ENCODE data around the gene TLE4.
A peak's percentile ranks its signal among the peaks of the same experiment; 100 is the strongest.

The TLE4 gene

DNA sequence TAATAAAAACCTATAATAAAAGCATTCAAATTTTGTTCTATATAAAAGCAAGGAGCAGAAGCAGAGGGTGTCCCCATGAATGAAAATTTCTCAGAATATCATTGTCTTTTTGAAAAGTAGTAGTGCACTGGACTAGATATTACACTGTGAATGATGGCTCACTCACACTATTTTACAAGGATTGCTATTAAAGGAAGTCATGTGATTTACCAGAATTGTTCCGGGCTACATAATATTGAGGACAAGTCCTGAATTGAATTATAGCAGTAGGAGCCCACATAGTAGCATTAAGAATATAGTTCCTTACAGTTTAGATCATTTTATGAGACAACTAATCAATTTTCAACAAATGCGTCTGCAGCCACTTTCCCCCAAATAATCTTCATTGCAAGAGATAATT is 7.7 kb upstream of the TLE4 start:
- TF ChIP-seq, protein P1, sequence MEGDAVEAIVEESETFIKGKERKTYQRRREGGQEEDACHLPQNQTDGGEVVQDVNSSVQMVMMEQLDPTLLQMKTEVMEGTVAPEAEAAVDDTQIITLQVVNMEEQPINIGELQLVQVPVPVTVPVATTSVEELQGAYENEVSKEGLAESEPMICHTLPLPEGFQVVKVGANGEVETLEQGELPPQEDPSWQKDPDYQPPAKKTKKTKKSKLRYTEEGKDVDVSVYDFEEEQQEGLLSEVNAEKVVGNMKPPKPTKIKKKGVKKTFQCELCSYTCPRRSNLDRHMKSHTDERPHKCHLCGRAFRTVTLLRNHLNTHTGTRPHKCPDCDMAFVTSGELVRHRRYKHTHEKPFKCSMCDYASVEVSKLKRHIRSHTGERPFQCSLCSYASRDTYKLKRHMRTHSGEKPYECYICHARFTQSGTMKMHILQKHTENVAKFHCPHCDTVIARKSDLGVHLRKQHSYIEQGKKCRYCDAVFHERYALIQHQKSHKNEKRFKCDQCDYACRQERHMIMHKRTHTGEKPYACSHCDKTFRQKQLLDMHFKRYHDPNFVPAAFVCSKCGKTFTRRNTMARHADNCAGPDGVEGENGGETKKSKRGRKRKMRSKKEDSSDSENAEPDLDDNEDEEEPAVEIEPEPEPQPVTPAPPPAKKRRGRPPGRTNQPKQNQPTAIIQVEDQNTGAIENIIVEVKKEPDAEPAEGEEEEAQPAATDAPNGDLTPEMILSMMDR (conservative IDR thresholded peaks at IDR 0.05; ENCODE audit: low read length): no peak
- no peak for DNase-seq (ENCODE audit: low read depth)
- H3K4me3 ChIP-seq (ENCODE audit: low read length): no peak overlapping the region

- DNase-seq (ENCODE audit: low read depth): no peak
- TF ChIP-seq, protein P1 (conservative IDR thresholded peaks at IDR 0.05; ENCODE audit: low read length): no peak
- no peak overlapping the region for H3K4me3 ChIP-seq (ENCODE audit: low read length)
Observed at GRCh38 chr9:79565245-79565644, 6.5 kb upstream of the TLE4 start.

GRCh38 chr9:79567671-79568098 is 4.1 kb upstream of the TLE4 start:
- no peak overlapping the region for H3K4me3 ChIP-seq (ENCODE audit: low read length)
- TF ChIP-seq, protein P1 (conservative IDR thresholded peaks at IDR 0.05; ENCODE audit: low read length): no peak
- no peak for DNase-seq (ENCODE audit: low read depth)

GRCh38 chr9:79568337-79569101 is 3.2 kb upstream of the TLE4 start:
- TF ChIP-seq, protein P1 (conservative IDR thresholded peaks at IDR 0.05; ENCODE audit: low read length): no peak
- H3K4me3 ChIP-seq (ENCODE audit: low read length): no peak overlapping the region
- DNase-seq (ENCODE audit: low read depth): no peak

DNA sequence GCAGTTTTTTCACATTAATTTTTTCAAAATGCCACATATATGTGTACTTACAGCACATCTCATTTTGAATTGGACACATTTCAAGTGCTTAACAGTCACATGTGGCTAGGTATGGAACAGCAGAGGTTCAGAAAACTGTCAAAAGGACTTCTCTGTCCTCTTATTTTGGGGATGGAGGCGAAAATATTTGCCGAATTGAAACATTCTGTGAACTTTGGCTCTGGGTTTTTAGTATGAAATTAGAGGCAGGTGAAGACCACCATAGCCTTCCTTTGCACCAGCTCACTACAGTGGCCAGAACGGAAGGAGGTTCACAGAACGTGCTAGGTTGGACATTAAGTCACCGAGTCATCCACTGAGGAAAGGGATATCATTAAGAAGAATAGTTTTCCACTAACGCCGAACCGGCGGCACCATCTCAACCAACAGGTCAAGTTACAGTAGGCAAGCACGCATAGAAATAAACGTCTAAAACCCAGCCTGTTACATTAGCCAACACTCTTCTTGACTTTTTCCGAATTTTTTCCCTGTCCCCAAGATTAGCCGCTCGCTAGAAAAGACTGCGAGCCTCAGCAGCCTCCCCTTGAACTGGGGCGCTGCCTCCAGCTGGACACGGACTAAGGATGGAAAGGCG is 1.8 kb upstream of the TLE4 start:
- peak overlapping the region; percentile 82 for H3K4me3 ChIP-seq (ENCODE audit: low read length)
- TF ChIP-seq, protein P1 (conservative IDR thresholded peaks at IDR 0.05; ENCODE audit: low read length): no peak
- DNase-seq (ENCODE audit: low read depth): no peak

GRCh38 chr9:79570448-79571308 is 1.1 kb upstream of the TLE4 start:
- H3K4me3 ChIP-seq (ENCODE audit: low read length): peak overlapping the region; percentile 82
- TF ChIP-seq, protein P1 (conservative IDR thresholded peaks at IDR 0.05; ENCODE audit: low read length): no peak
- peak; percentile 59 for DNase-seq (ENCODE audit: low read depth)
